OCI-LY7 (cell line): ENCODE measurements around the gene ANKRD30A.

ENCODE experiments used
- CTCF ChIP-seq: fragments of 200-600 bp; sonication (generic); conservative IDR thresholded peaks from 2 replicates; pipeline ENCODE4 v1.5.1; 2014; ENCODE audit warnings: mild to moderate bottlenecking, antibody characterized with exemption, low read length, moderate library complexity, mixed read lengths
- EZH2phosphoT487 ChIP-seq: fragments of 200-600 bp; sonication (generic); IDR thresholded peaks from 2 replicates; pipeline ENCODE4 v1.6.1; 2018; ENCODE audit warnings: low read depth, borderline replicate concordance, mild to moderate bottlenecking, mixed run types, antibody characterized with exemption, low read length, moderate library complexity, mixed read lengths

- TF ChIP-seq CTCF (no peak), EZH2phosphoT487 (no peak)
Measured at GRCh38 chr10:37275216-37275777, 149.9 kb downstream of the ANKRD30A start.
